Epithelial cell of esophagus (primary cell): ENCODE measurements around the gene UROS.

Source experiments
- DNase-seq: peaks from one replicate; pipeline ENCODE4 v3.0.0; 2010; ENCODE audit warnings: low read depth
- H3K4me3 ChIP-seq: 2 replicates; pipeline ENCODE4 v1.5.1; 2011; ENCODE audit warnings: mild to moderate bottlenecking, low read length, control low read depth
- CTCF ChIP-seq: IDR thresholded peaks from 2 replicates; pipeline ENCODE4 v1.5.1; 2011; ENCODE audit warnings: low read depth, mild to moderate bottlenecking, low read length, control low read depth, inconsistent platforms; ENCODE audit not compliant: insufficient read depth; ENCODE audit errors: missing control alignments

Gene UROS

GRCh38 chr10:125757742-125758141, 65.3 kb downstream of the UROS start:
- no peak for TF ChIP-seq CTCF
- no peak overlapping the region for H3K4me3 ChIP-seq
- no peak for DNase-seq

- H3K4me3 ChIP-seq: no peak overlapping the region
- no peak for TF ChIP-seq CTCF
- DNase-seq: no peak
These were observed 66.1 kb downstream of the UROS start for GRCh38 chr10:125756853-125757487.

- TF ChIP-seq CTCF: no peak
- no peak overlapping the region for H3K4me3 ChIP-seq
- DNase-seq: no peak
These were observed 66.9 kb downstream of the UROS start for GRCh38 chr10:125756196-125756595.

DNA sequence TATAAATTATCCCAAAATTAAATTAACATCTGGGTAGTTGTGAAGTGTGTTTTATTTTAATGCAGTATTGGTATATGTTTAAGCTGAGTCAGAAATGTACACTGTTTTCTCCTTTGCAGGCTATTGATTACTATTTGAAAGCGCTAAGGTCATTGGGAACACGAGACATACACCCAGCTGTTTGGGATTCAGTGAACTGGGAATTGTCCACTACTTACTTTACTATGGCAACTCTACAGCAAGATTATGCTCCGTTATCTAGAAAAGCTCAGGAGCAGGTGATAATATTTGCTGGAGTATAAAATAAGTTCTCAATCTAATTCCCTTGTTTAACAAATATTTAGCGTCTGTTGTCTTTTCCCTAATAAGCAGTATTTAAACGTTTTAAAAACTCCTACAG, 75.6 kb downstream of the UROS start:
- TF ChIP-seq CTCF: no peak
- no peak for DNase-seq
- H3K4me3 ChIP-seq: no peak overlapping the region

- no peak for DNase-seq
- no peak overlapping the region for H3K4me3 ChIP-seq
- TF ChIP-seq CTCF: no peak
These were observed 78.1 kb downstream of the UROS start for GRCh38 chr10:125744909-125745308.

DNA sequence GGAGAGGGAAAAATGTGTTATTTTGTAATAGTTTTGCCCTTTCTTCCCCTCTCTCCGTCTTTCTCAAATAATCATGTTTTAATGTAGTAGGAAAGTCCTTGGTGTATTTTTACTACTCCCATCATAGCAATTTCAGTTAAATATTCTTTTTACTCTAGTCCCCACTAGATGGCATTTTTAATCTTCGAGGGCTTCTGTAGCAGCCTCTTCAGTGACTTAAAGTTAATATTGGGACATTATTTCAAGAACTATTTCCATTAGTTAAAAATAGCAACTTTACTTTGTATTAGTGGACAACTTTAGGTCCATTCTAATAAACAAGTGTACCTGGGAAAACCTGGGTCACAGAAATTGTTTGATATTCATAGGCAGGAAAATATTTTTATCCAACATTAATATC, 80.6 kb downstream of the UROS start:
- DNase-seq: no peak
- no peak overlapping the region for H3K4me3 ChIP-seq
- no peak for TF ChIP-seq CTCF

GRCh38 chr10:125739994-125740679, 82.9 kb downstream of the UROS start:
- no peak overlapping the region for H3K4me3 ChIP-seq
- no peak for TF ChIP-seq CTCF
- DNase-seq: no peak
